Measurements from ENCODE around the gene PDE10A.

GRCh38 chr6:165668951-165669350, 5.9 kb upstream of the PDE10A start:
- TF ChIP-seq, protein P1, sequence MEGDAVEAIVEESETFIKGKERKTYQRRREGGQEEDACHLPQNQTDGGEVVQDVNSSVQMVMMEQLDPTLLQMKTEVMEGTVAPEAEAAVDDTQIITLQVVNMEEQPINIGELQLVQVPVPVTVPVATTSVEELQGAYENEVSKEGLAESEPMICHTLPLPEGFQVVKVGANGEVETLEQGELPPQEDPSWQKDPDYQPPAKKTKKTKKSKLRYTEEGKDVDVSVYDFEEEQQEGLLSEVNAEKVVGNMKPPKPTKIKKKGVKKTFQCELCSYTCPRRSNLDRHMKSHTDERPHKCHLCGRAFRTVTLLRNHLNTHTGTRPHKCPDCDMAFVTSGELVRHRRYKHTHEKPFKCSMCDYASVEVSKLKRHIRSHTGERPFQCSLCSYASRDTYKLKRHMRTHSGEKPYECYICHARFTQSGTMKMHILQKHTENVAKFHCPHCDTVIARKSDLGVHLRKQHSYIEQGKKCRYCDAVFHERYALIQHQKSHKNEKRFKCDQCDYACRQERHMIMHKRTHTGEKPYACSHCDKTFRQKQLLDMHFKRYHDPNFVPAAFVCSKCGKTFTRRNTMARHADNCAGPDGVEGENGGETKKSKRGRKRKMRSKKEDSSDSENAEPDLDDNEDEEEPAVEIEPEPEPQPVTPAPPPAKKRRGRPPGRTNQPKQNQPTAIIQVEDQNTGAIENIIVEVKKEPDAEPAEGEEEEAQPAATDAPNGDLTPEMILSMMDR (IDR thresholded peaks at IDR 0.05), result no peak
- TF ChIP-seq POLR2A (IDR thresholded peaks at IDR 0.05), result no peak
- no peak for TF ChIP-seq POLR2AphosphoS5 (IDR thresholded peaks at IDR 0.05)
